Trophoblast cell (in vitro differentiated cells and primary cell): ENCODE measurements around the gene FERMT1.

ENCODE experiments used
- DNase-seq, 2 donors: peaks; one replicate each; pipeline ENCODE4 v3.0.0-alpha.2; 2016
- H2AFZ ChIP-seq: 2 replicates; pipeline ENCODE4 v1.6.1; 2013; ENCODE audit warnings: low read length, moderate library complexity, mild to moderate bottlenecking; ENCODE audit not compliant: insufficient read depth, poor library complexity
- H2AK5ac ChIP-seq: 2 replicates; pipeline ENCODE4 v1.6.1; 2013; ENCODE audit warnings: mild to moderate bottlenecking, low read length
- H2BK120ac ChIP-seq: 2 replicates; pipeline ENCODE4 v1.6.1; 2013; ENCODE audit warnings: low read length, mild to moderate bottlenecking, moderate library complexity; ENCODE audit not compliant: insufficient read depth, poor library complexity
- H2BK12ac ChIP-seq: 2 replicates; pipeline ENCODE4 v1.6.1; 2013; ENCODE audit warnings: mild to moderate bottlenecking, low read length, moderate library complexity
- H2BK5ac ChIP-seq: 2 replicates; pipeline ENCODE4 v1.6.1; 2013; ENCODE audit warnings: low read length, low read depth, moderate library complexity, mild to moderate bottlenecking; ENCODE audit not compliant: poor library complexity
- H3K14ac ChIP-seq: 2 replicates; pipeline ENCODE4 v1.6.1; 2013; ENCODE audit warnings: mild to moderate bottlenecking, low read length
- H3K18ac ChIP-seq: 2 replicates; pipeline ENCODE4 v1.6.1; 2013; ENCODE audit warnings: mild to moderate bottlenecking, low read length
- H3K23ac ChIP-seq: 2 replicates; pipeline ENCODE4 v1.6.1; 2013; ENCODE audit warnings: low read length
- H3K27ac ChIP-seq: 2 replicates; pipeline ENCODE4 v1.5.1; 2013; ENCODE audit warnings: low read depth, mild to moderate bottlenecking, inconsistent platforms, low read length, moderate library complexity
- H3K27me3 ChIP-seq: 2 replicates; pipeline ENCODE4 v1.6.1; 2013; ENCODE audit warnings: inconsistent platforms, mild to moderate bottlenecking, low read length, moderate library complexity; ENCODE audit not compliant: insufficient read depth
- H3K36me3 ChIP-seq, 2 experiments: 1 replicate in 1 of 2; 2 replicates in 1 of 2; pipeline ENCODE4 v1.6.1; 2013; ENCODE audit warnings: low read length in 2 of 2, mild to moderate bottlenecking in 2 of 2, moderate library complexity in 1 of 2; ENCODE audit not compliant: insufficient read depth in 2 of 2, control insufficient read depth in 1 of 2
- H3K4ac ChIP-seq: 2 replicates; pipeline ENCODE4 v1.6.1; 2013; ENCODE audit warnings: low read depth, mild to moderate bottlenecking, low read length, moderate library complexity
- H3K4me1 ChIP-seq, 2 experiments: 1 replicate in 1 of 2; 2 replicates in 1 of 2; pipeline ENCODE4 v1.6.1; 2013; ENCODE audit warnings: low read length in 2 of 2, mild to moderate bottlenecking in 2 of 2, moderate library complexity in 1 of 2; ENCODE audit not compliant: insufficient read depth in 2 of 2, control insufficient read depth in 1 of 2
- H3K4me2 ChIP-seq: 2 replicates; pipeline ENCODE4 v1.6.1; 2013; ENCODE audit warnings: inconsistent platforms, mild to moderate bottlenecking, low read length, moderate library complexity
- H3K4me3 ChIP-seq: 2 replicates; pipeline ENCODE4 v1.5.1; 2013; ENCODE audit warnings: mild to moderate bottlenecking, low read depth, low read length, inconsistent platforms
- H3K79me1 ChIP-seq: one replicate; pipeline ENCODE4 v1.6.1; 2013; ENCODE audit warnings: low read length
- H3K79me2 ChIP-seq: 2 replicates; pipeline ENCODE4 v1.6.1; 2013; ENCODE audit warnings: low read length, mild to moderate bottlenecking; ENCODE audit not compliant: control insufficient read depth, insufficient read depth, poor library complexity
- H3K9ac ChIP-seq: 2 replicates; pipeline ENCODE4 v1.6.1; 2013; ENCODE audit warnings: mild to moderate bottlenecking, low read length
- H3K9me3 ChIP-seq: 2 replicates; pipeline ENCODE4 v1.6.1; 2013; ENCODE audit warnings: low read depth, mild to moderate bottlenecking, control low read depth, inconsistent platforms, low read length; ENCODE audit not compliant: insufficient read depth
- H4K12ac ChIP-seq: 2 replicates; pipeline ENCODE4 v1.6.1; 2013; ENCODE audit warnings: low read depth, mild to moderate bottlenecking, low read length, moderate library complexity
- H4K8ac ChIP-seq: 2 replicates; pipeline ENCODE4 v1.6.1; 2013; ENCODE audit warnings: low read depth, mild to moderate bottlenecking, low read length, moderate library complexity
- H4K91ac ChIP-seq: one replicate; pipeline ENCODE4 v1.6.1; 2013; ENCODE audit warnings: low read depth, mild to moderate bottlenecking, low read length, moderate library complexity
- whole genome bisulfite sequencing: extraction: QIAGEN DNeasy Blood & Tissue Kit; methylation state at CpG from one replicate; pipeline ENCODE4 v1.1.7; 2013; ENCODE audit warnings: missing lambda C conversion rate; ENCODE audit not compliant: insufficient read length, insufficient coverage; ENCODE audit errors: extremely low coverage; 5-methylcytosine and 5-hydroxymethylcytosine counted together

FERMT1 gene

DNA sequence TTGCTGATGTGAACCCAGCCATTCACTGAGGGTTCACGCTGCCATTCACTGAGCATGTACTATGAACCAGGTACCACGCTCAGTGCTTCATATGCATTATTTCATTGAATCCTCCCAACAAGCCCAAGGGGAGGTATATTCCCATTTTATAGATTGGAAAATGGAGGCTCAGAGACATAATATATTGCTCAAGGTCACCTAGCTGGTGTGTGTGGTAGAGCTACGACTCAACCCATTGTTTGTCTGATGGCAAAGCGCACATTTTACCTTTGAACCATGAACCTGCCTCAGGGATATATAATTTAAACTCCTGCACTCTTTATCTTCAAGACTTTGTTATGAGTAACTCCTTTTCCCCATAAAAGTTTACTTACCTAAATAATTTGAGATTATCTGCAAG lies 28.3 kb downstream of the FERMT1 start:
- no peak for DNase-seq
- H3K79me2 ChIP-seq: no peaks in the 10 kb centered on the region
- no peak overlapping the region for H4K91ac ChIP-seq
- no CpG with 5 or more reads among the region's 4 CpGs for WGBS
- no peak overlapping the region for H3K27ac ChIP-seq
- no peaks in the 10 kb centered on the region for H3K4me1 ChIP-seq
- H4K12ac ChIP-seq: no peak overlapping the region
- no peak overlapping the region for H3K18ac ChIP-seq
- no peak overlapping the region for H2BK120ac ChIP-seq
- H3K36me3 ChIP-seq: peaks cover 7 to 12% of the 10 kb centered on the region in 2 experiments
- H3K4me2 ChIP-seq: no peak overlapping the region
- no peak overlapping the region for H3K9ac ChIP-seq
- no peaks in the 10 kb centered on the region for H3K79me1 ChIP-seq
- no peaks in the 10 kb centered on the region for H3K9me3 ChIP-seq
- H2BK12ac ChIP-seq: no peak overlapping the region
- no peak overlapping the region for H4K8ac ChIP-seq
- H3K23ac ChIP-seq: no peak overlapping the region
- H3K4me3 ChIP-seq: no peak overlapping the region
- H2AK5ac ChIP-seq: no peak overlapping the region
- no peak overlapping the region for H2BK5ac ChIP-seq
- H3K4ac ChIP-seq: no peak overlapping the region
- no peak overlapping the region for H3K14ac ChIP-seq
- no peak overlapping the region for H2AFZ ChIP-seq
- no peaks in the 10 kb centered on the region for H3K27me3 ChIP-seq

DNA sequence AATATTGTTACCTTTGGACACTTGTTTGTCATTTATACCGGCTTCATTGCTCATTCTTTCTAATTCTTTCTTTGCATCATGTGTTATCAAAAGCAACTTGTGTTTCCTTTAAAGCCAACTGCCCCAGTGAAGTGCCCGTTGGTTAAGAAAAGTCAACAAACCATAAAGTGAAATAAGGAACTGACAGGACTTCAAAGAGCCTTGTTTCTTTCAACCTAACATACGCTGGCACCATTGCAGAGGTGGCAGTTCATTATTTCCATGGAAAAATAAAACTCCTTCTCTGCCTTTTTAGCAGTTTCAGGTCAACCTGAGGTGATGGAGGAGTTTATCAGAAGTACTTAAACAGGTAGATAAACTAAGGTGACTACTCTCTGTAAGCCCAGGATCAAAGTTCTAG lies 28.8 kb downstream of the FERMT1 start:
- no peak overlapping the region for H2BK120ac ChIP-seq
- H3K36me3 ChIP-seq: peaks cover 7 to 14% of the 10 kb centered on the region in 2 experiments
- no peaks in the 10 kb centered on the region for H3K4me1 ChIP-seq
- H3K14ac ChIP-seq: no peak overlapping the region
- H3K79me2 ChIP-seq: no peaks in the 10 kb centered on the region
- no peak overlapping the region for H3K18ac ChIP-seq
- no peak overlapping the region for H4K8ac ChIP-seq
- H3K79me1 ChIP-seq: no peaks in the 10 kb centered on the region
- H3K4me2 ChIP-seq: no peak overlapping the region
- H3K27ac ChIP-seq: no peak overlapping the region
- no peak overlapping the region for H3K23ac ChIP-seq
- H2BK12ac ChIP-seq: no peak overlapping the region
- no peak overlapping the region for H2BK5ac ChIP-seq
- WGBS: no CpG with 5 or more reads among the region's 3 CpGs
- no peak overlapping the region for H2AFZ ChIP-seq
- no peaks in the 10 kb centered on the region for H3K27me3 ChIP-seq
- no peak overlapping the region for H4K91ac ChIP-seq
- H3K4ac ChIP-seq: no peak overlapping the region
- H4K12ac ChIP-seq: no peak overlapping the region
- H3K9me3 ChIP-seq: no peaks in the 10 kb centered on the region
- no peak overlapping the region for H3K9ac ChIP-seq
- H3K4me3 ChIP-seq: no peak overlapping the region
- no peak overlapping the region for H2AK5ac ChIP-seq
- no peak for DNase-seq

DNA sequence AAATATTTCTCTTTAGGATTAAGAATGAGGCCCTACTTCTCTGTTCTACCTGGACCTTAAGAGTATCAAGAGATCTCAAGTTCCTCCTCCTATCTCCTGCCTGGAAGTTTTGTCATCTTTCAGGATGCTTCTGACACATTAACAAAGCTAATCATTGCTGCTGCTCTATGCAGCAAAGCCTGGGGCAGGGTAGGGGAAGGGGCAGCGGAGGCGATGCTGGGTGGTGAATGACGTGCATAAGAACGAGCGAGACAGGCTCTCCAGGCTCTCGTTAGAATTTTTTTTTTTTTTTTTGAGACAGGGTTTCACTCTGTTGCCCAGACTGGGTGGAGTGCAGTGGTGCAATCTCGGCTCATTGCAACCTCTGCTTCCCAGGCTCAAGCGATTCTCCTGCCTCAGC lies 31.2 kb downstream of the FERMT1 start:
- no peak overlapping the region for H3K23ac ChIP-seq
- no peak overlapping the region for H4K91ac ChIP-seq
- H3K9me3 ChIP-seq: no peaks in the 10 kb centered on the region
- H3K4me1 ChIP-seq: no peaks in the 10 kb centered on the region
- WGBS: no CpG with 5 or more reads among the region's 8 CpGs
- no peak overlapping the region for H3K14ac ChIP-seq
- no peak overlapping the region for H3K18ac ChIP-seq
- H3K27ac ChIP-seq: no peak overlapping the region
- H3K79me1 ChIP-seq: no peaks in the 10 kb centered on the region
- H3K79me2 ChIP-seq: no peaks in the 10 kb centered on the region
- no peak overlapping the region for H2BK12ac ChIP-seq
- H3K4me2 ChIP-seq: no peak overlapping the region
- no peak overlapping the region for H3K4ac ChIP-seq
- H4K12ac ChIP-seq: no peak overlapping the region
- H4K8ac ChIP-seq: no peak overlapping the region
- H2BK120ac ChIP-seq: no peak overlapping the region
- no peak overlapping the region for H2AFZ ChIP-seq
- peaks cover 8 to 18% of the 10 kb centered on the region in 2 experiments for H3K36me3 ChIP-seq
- DNase-seq: peak; percentile 54 to 85
- no peak overlapping the region for H3K4me3 ChIP-seq
- H3K9ac ChIP-seq: no peak overlapping the region
- no peak overlapping the region for H2AK5ac ChIP-seq
- no peak overlapping the region for H2BK5ac ChIP-seq
- H3K27me3 ChIP-seq: no peaks in the 10 kb centered on the region

DNA sequence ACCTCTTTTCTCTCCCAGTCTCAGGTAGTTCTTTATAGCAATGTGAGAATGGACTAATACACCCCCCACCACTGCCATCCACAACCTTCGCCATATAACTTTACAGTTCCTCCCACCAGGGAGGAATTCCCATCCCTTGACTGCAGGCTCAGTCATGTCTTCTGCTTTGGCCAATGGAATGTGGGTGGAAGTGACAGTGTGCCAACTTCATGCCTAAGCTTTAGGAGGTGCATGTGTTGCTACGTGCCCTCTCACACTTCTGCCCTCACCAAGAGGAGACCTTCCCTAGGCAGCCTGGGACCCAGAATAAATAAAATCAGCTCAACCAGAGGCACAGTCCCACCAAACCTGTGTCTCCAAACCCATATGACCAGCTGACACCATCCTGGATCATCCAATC lies 36.0 kb downstream of the FERMT1 start:
- Histone ChIP-seq H3K4me3 (no peak overlapping the region), H3K9ac (no peak overlapping the region), H4K91ac (no peak overlapping the region), H3K4me1 (no peaks in the 10 kb centered on the region), H2AFZ (no peak overlapping the region), H3K9me3 (no peaks in the 10 kb centered on the region), H2AK5ac (no peak overlapping the region), H3K27ac (no peak overlapping the region), H4K12ac (no peak overlapping the region), H3K27me3 (no peaks in the 10 kb centered on the region), H3K79me2 (no peaks in the 10 kb centered on the region), H3K36me3 (peaks cover 24 to 33% of the 10 kb centered on the region in 2 experiments), H3K14ac (no peak overlapping the region), H3K79me1 (no peaks in the 10 kb centered on the region), H3K18ac (no peak overlapping the region), H2BK120ac (no peak overlapping the region), H2BK12ac (no peak overlapping the region), H3K4me2 (no peak overlapping the region), H2BK5ac (no peak overlapping the region), H3K4ac (no peak overlapping the region), H4K8ac (no peak overlapping the region), H3K23ac (no peak overlapping the region)
- DNase-seq: no peak
- WGBS: no CpG with 5 or more reads among the region's 2 CpGs
